PC-3 (cell line): ENCODE results near the gene MRPL57. TPM values are rescaled to one million over a fixed set of nuclear protein-coding genes. Genes with fewer than 3 reads are reported as not detected.
"Not testable (repeated sequence)": the region's sequence is repeated elsewhere in the genome, so short reads cannot be mapped to it uniquely, and the experiment has no call there.

ENCODE experiments used
- ATAC-seq: fragments of 200-7000 bp; cut with Tn5 transposase; 2 replicates; pipeline ENCODE4 v1.9.1; 2020; ENCODE audit warnings: mild to moderate bottlenecking, moderate library complexity
- BruUV-seq: library from RNA; stranded (reverse); fragments of 400-500 nt; replicated peaks from 2 replicates; lab custom pipeline; 2021; lab: Mats Ljungman, UMichigan
- CTCF ChIA-PET: fragments of 300-600 bp; sonication (Branson Sonifier 250); formaldehyde crosslinking; loops from one replicate; lab custom pipeline; 2022; ENCODE audit warnings: antibody characterized with exemption; lab: Charles Lee
- POLR2A ChIA-PET: fragments of 300-600 bp; sonication (Branson Sonifier 250); formaldehyde crosslinking; loops from one replicate; lab custom pipeline; 2022; ENCODE audit warnings: antibody characterized with exemption; ENCODE audit not compliant: unreplicated experiment; lab: Charles Lee
- DNase-seq: peaks from one replicate; pipeline ENCODE4 v3.0.0-alpha.2; 2015
- H2AFZ ChIP-seq: fragments of 300-600 bp; sonication (generic); 2 replicates; pipeline ENCODE4 v1.6.0; 2016; ENCODE audit warnings: antibody characterized with exemption, low read length
- H3F3A ChIP-seq: fragments of 300-600 bp; sonication (generic); one replicate; pipeline ENCODE4 v1.6.0; 2017; ENCODE audit warnings: antibody characterized with exemption, low read length, control low read depth, mild to moderate bottlenecking; ENCODE audit not compliant: unreplicated experiment
- H3K27ac ChIP-seq: fragments of 300-600 bp; sonication (generic); 2 replicates; pipeline ENCODE4 v1.5.1; 2016; ENCODE audit warnings: mild to moderate bottlenecking, low read length
- H3K27me3 ChIP-seq: fragments of 300-600 bp; sonication (generic); 2 replicates; pipeline ENCODE4 v1.6.1; 2016; ENCODE audit warnings: low read length, mixed read lengths
- H3K36me3 ChIP-seq: fragments of 300-600 bp; sonication (generic); 2 replicates; pipeline ENCODE4 v1.6.1; 2016; ENCODE audit warnings: low read depth, mixed run types, low read length, mixed read lengths
- H3K4me1 ChIP-seq: fragments of 300-600 bp; sonication (generic); 2 replicates; pipeline ENCODE4 v1.5.1; 2016; ENCODE audit warnings: low read length; ENCODE audit not compliant: insufficient read depth
- H3K4me2 ChIP-seq: fragments of 300-600 bp; sonication (generic); 2 replicates; pipeline ENCODE4 v1.6.0; 2016; ENCODE audit warnings: low read length
- H3K4me3 ChIP-seq: fragments of 300-600 bp; sonication (generic); 2 replicates; pipeline ENCODE4 v1.5.1; 2016; ENCODE audit warnings: mild to moderate bottlenecking, low read length, mixed read lengths
- H3K79me2 ChIP-seq: fragments of 300-600 bp; sonication (generic); 2 replicates; pipeline ENCODE4 v1.6.1; 2017; ENCODE audit warnings: low read length, mixed read lengths
- H3K9ac ChIP-seq: fragments of 300-600 bp; sonication (generic); 2 replicates; pipeline ENCODE4 v1.6.0; 2016; ENCODE audit warnings: mild to moderate bottlenecking, low read length
- H3K9me2 ChIP-seq: fragments of 300-600 bp; sonication (generic); replicated peaks from 2 replicates; pipeline ENCODE4 v1.6.1; 2016; ENCODE audit warnings: mixed run types, low read length, mixed read lengths
- H3K9me3 ChIP-seq: fragments of 300-600 bp; sonication (generic); 2 replicates; pipeline ENCODE4 v1.6.1; 2016; ENCODE audit warnings: low read length, mixed read lengths
- H4K20me1 ChIP-seq: fragments of 300-600 bp; sonication (generic); 2 replicates; pipeline ENCODE4 v1.6.1; 2016; ENCODE audit warnings: low read length, mixed read lengths
- intact Hi-C: fragments of 100-400 bp; cut with micrococcal nuclease; formaldehyde crosslinking; loops from 2 replicates; pipeline ENCODE4 v1.9.0; 2023
- total RNA-seq: library from RNA; depleted of rRNA; stranded (reverse); fragments of >200 nt; gene quantifications from 2 replicates; pipeline ENCODE4 v1.2.3, GENCODE V29; 2014

MRPL57 gene
- total RNA-seq, 1 experiment from 2014 or later, result 92.3 TPM

- H3F3A ChIP-seq, intact Hi-C loops, BruUV-seq, H2AFZ ChIP-seq, CTCF ChIA-PET, H3K9me3 ChIP-seq, DNase-seq, H3K79me2 ChIP-seq, H3K4me2 ChIP-seq, H3K9me2 ChIP-seq, H4K20me1 ChIP-seq, POLR2A ChIA-PET, ATAC-seq, H3K27me3 ChIP-seq, H3K4me3 ChIP-seq, H3K4me1 ChIP-seq, H3K36me3 ChIP-seq, H3K9ac ChIP-seq, H3K27ac ChIP-seq: not testable (repeated sequence)
Measured at GRCh38 chr13:21194756-21195155, 18.3 kb downstream of the MRPL57 start.

GRCh38 chr13:21197606-21198225 is 21.3 kb downstream of the MRPL57 start:
- DNase-seq, ATAC-seq, H3K36me3 ChIP-seq, H3K4me3 ChIP-seq, POLR2A ChIA-PET, intact Hi-C loops, CTCF ChIA-PET, H3F3A ChIP-seq, H3K79me2 ChIP-seq, H4K20me1 ChIP-seq, H3K9ac ChIP-seq, H3K27me3 ChIP-seq, H3K4me2 ChIP-seq, H3K27ac ChIP-seq, H3K4me1 ChIP-seq, H3K9me3 ChIP-seq, H3K9me2 ChIP-seq, BruUV-seq, H2AFZ ChIP-seq: not testable (repeated sequence)

- H3K9me3 ChIP-seq, H3K4me1 ChIP-seq, H3F3A ChIP-seq, intact Hi-C loops, BruUV-seq, H3K27me3 ChIP-seq, H4K20me1 ChIP-seq, H3K79me2 ChIP-seq, H3K27ac ChIP-seq, H3K4me3 ChIP-seq, H2AFZ ChIP-seq, H3K9me2 ChIP-seq, H3K36me3 ChIP-seq, ATAC-seq, H3K4me2 ChIP-seq, DNase-seq, CTCF ChIA-PET, H3K9ac ChIP-seq, POLR2A ChIA-PET: not testable (repeated sequence)
Measured at GRCh38 chr13:21198391-21198790, 21.9 kb downstream of the MRPL57 start.

- H3K36me3 ChIP-seq, H3K27me3 ChIP-seq, H3K27ac ChIP-seq, H3K4me1 ChIP-seq, ATAC-seq, DNase-seq, H2AFZ ChIP-seq, H3F3A ChIP-seq, H3K4me3 ChIP-seq, H3K4me2 ChIP-seq, CTCF ChIA-PET, POLR2A ChIA-PET, H3K9me2 ChIP-seq, H3K9ac ChIP-seq, H3K9me3 ChIP-seq, H3K79me2 ChIP-seq, intact Hi-C loops, H4K20me1 ChIP-seq, BruUV-seq: not testable (repeated sequence)
Measured at GRCh38 chr13:21201456-21202190, 25.2 kb downstream of the MRPL57 start.
